Dedifferentiated amniotic fluid mesenchymal stem cell (primary cell): ENCODE measurements around the gene PIAS1.
"Not testable (repeated sequence)": the region's sequence is repeated elsewhere in the genome, so short reads cannot be mapped to it uniquely, and the experiment has no call there.

Experiments used
- DNase-seq: peaks from one replicate; pipeline ENCODE4 v3.0.0-alpha.2; 2016; ENCODE audit errors: extremely low spot score

Gene PIAS1

GRCh38 chr15:68034719-68035293 lies 19.3 kb upstream of the PIAS1 start:
- DNase-seq = no peak

- no peak for DNase-seq
These were observed 15.9 kb upstream of the PIAS1 start for GRCh38 chr15:68038246-68038645.

- DNase-seq = no peak
These were observed 14.0 kb upstream of the PIAS1 start for GRCh38 chr15:68040144-68040543.

GRCh38 chr15:68042156-68042854 lies 11.8 kb upstream of the PIAS1 start:
- DNase-seq = no peak

GRCh38 chr15:68042855-68043222 lies 11.3 kb upstream of the PIAS1 start:
- DNase-seq = no peak

GRCh38 chr15:68045289-68046265 lies 8.5 kb upstream of the PIAS1 start:
- no peak for DNase-seq

- DNase-seq = no peak
These were observed 6.3 kb upstream of the PIAS1 start for GRCh38 chr15:68047826-68048225.

GRCh38 chr15:68051109-68051508 lies 3.0 kb upstream of the PIAS1 start:
- no peak for DNase-seq

- DNase-seq = no peak
These were observed 2.2 kb upstream of the PIAS1 start for GRCh38 chr15:68051907-68052306.

GRCh38 chr15:68052431-68052830 lies 1.7 kb upstream of the PIAS1 start:
- no peak for DNase-seq

GRCh38 chr15:68053001-68053400 lies 1.1 kb upstream of the PIAS1 start:
- no peak for DNase-seq

- no peak for DNase-seq
These were observed 611 bp downstream of the PIAS1 start for GRCh38 chr15:68054628-68055223.

- DNase-seq = peak; percentile 45
These were observed 1.1 kb downstream of the PIAS1 start for GRCh38 chr15:68055224-68055705.

GRCh38 chr15:68056097-68056865 lies 2.2 kb downstream of the PIAS1 start:
- DNase-seq = no peak

- DNase-seq = no peak
These were observed 2.9 kb downstream of the PIAS1 start for GRCh38 chr15:68057034-68057433.

- no peak for DNase-seq
These were observed 3.6 kb downstream of the PIAS1 start for GRCh38 chr15:68057758-68058157.

GRCh38 chr15:68058970-68059369 lies 4.9 kb downstream of the PIAS1 start:
- not testable (repeated sequence) for DNase-seq

- no peak for DNase-seq
These were observed 5.5 kb downstream of the PIAS1 start for GRCh38 chr15:68059630-68060029.

GRCh38 chr15:68061171-68061570 lies 7.1 kb downstream of the PIAS1 start:
- DNase-seq = no peak

- no peak for DNase-seq
These were observed 7.5 kb downstream of the PIAS1 start for GRCh38 chr15:68061602-68062001.

GRCh38 chr15:68062214-68062613 lies 8.1 kb downstream of the PIAS1 start:
- no peak for DNase-seq
